Measurements from ENCODE around the gene KRTAP25-1.

The KRTAP25-1 gene

GRCh38 chr21:30289215-30289614 is at the start of gene KRTAP25-1:
KRTAP25-1 (minus strand) TSS chr21:30289514; CDS start chr21:30289490, 24 bp downstream.
- Mint-ChIP-seq H3K9me3 (no peaks in the 10 kb centered on the region), H3K27me3 (peaks cover 7% of the 10 kb centered on the region), H3K4me3 (no peak within 1 kb of the TSS), H3K4me1 (ENCODE audit: low read depth) (no peaks in the 10 kb centered on the region), H3K27ac (no peak within 1 kb of the TSS), H3K36me3 (ENCODE audit: low read depth) (no peaks in the 10 kb centered on the region)

GRCh38 chr21:30338717-30339116 is 49.4 kb upstream of the KRTAP25-1 start:
- Mint-ChIP-seq H3K27me3 (no peaks in the 10 kb centered on the region), H3K4me3 (no peak overlapping the region), H3K36me3 (ENCODE audit: low read depth) (no peaks in the 10 kb centered on the region), H3K4me1 (ENCODE audit: low read depth) (no peaks in the 10 kb centered on the region), H3K9me3 (no peaks in the 10 kb centered on the region), H3K27ac (no peak overlapping the region)

- no peaks in the 10 kb centered on the region for H3K27me3 Mint-ChIP-seq
- H3K4me3 Mint-ChIP-seq: no peak overlapping the region
- no peaks in the 10 kb centered on the region for H3K36me3 Mint-ChIP-seq (ENCODE audit: low read depth)
- no peak overlapping the region for H3K27ac Mint-ChIP-seq
- H3K4me1 Mint-ChIP-seq (ENCODE audit: low read depth): no peaks in the 10 kb centered on the region
- H3K9me3 Mint-ChIP-seq: no peaks in the 10 kb centered on the region
Observed at GRCh38 chr21:30337772-30338171, 48.5 kb upstream of the KRTAP25-1 start.

DNA sequence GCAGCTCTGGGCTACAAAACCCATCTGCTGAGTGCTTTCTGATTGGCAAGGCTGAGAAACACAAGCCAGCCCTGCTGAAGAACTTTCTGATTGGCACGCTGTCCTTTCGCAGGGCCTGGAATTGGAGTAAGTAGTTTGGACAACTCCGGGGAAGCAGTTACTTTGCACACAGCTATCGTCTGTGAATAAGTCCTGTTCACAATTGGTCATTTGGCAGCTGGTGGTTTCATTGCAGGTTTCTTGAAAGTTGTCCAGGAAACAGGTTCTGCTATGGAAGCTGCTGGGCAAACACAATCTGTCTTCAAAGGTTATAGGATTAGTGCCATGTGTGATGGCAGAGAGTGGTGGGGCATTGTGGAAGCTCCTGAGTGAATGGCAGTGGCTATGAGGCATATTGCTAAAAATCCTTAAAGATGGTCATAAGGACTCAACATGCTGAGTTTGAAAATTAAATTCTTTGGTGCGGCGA is 48.0 kb upstream of the KRTAP25-1 start, which contains the start of gene KRTAP27-1:
KRTAP27-1 (minus strand) TSS at position 419 of the 469 bp plus-strand sequence; CDS start at position 393, 26 bp downstream.
- no peaks in the 10 kb centered on the region for H3K4me1 Mint-ChIP-seq (ENCODE audit: low read depth)
- no peaks in the 10 kb centered on the region for H3K36me3 Mint-ChIP-seq (ENCODE audit: low read depth)
- H3K4me3 Mint-ChIP-seq: no peak within 1 kb of the TSS
- no peaks in the 10 kb centered on the region for H3K27me3 Mint-ChIP-seq
- no peaks in the 10 kb centered on the region for H3K9me3 Mint-ChIP-seq
- H3K27ac Mint-ChIP-seq: no peak within 1 kb of the TSS

GRCh38 chr21:30336596-30336995 is 47.3 kb upstream of the KRTAP25-1 start:
- H3K27me3 Mint-ChIP-seq: no peaks in the 10 kb centered on the region
- no peaks in the 10 kb centered on the region for H3K4me1 Mint-ChIP-seq (ENCODE audit: low read depth)
- H3K9me3 Mint-ChIP-seq: no peaks in the 10 kb centered on the region
- no peak overlapping the region for H3K27ac Mint-ChIP-seq
- H3K36me3 Mint-ChIP-seq (ENCODE audit: low read depth): no peaks in the 10 kb centered on the region
- no peak overlapping the region for H3K4me3 Mint-ChIP-seq

DNA sequence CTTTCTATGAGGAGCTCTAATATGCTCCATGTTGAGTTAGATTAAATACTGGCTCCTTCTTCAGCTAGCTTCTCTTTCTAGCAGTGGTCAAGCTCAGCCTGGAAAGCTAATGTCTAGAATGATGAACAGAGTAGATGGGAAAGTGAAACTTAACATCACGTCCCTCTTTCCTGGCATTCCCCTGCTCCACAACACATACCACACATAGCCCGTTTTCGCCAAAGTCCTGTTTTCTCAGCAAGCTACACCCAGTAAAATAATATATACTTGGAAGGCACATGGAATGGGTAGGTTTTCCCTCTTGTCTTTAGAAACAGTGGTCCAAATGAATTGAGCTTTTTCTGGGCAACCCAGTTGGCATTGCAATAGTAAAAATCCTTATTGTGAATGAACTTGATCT is 44.4 kb upstream of the KRTAP25-1 start:
- Mint-ChIP-seq H3K27ac (no peak overlapping the region), H3K36me3 (ENCODE audit: low read depth) (no peaks in the 10 kb centered on the region), H3K4me3 (no peak overlapping the region), H3K4me1 (ENCODE audit: low read depth) (no peaks in the 10 kb centered on the region), H3K27me3 (no peaks in the 10 kb centered on the region), H3K9me3 (no peaks in the 10 kb centered on the region)

DNA sequence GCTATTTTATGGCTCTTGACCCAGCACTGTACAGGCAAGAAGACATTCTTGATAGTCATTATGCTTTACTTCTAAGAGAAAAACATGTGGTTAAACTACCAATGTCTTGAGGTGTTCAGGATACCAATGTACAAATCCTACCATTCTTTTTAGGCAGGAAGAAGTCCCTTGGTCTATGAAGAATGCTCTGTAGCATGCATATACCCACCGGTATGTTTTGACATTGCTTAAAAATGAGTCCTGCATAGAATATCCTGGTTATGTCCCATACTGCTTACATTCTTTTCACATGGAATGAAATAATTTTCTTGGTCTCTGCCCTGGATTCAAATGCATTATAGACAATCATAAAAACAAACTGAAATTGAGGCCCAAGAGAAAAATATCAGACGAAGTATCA is 43.4 kb upstream of the KRTAP25-1 start:
- Mint-ChIP-seq H3K4me3 (no peak overlapping the region), H3K36me3 (ENCODE audit: low read depth) (no peaks in the 10 kb centered on the region), H3K4me1 (ENCODE audit: low read depth) (no peaks in the 10 kb centered on the region), H3K27me3 (no peaks in the 10 kb centered on the region), H3K9me3 (no peaks in the 10 kb centered on the region), H3K27ac (no peak overlapping the region)

DNA sequence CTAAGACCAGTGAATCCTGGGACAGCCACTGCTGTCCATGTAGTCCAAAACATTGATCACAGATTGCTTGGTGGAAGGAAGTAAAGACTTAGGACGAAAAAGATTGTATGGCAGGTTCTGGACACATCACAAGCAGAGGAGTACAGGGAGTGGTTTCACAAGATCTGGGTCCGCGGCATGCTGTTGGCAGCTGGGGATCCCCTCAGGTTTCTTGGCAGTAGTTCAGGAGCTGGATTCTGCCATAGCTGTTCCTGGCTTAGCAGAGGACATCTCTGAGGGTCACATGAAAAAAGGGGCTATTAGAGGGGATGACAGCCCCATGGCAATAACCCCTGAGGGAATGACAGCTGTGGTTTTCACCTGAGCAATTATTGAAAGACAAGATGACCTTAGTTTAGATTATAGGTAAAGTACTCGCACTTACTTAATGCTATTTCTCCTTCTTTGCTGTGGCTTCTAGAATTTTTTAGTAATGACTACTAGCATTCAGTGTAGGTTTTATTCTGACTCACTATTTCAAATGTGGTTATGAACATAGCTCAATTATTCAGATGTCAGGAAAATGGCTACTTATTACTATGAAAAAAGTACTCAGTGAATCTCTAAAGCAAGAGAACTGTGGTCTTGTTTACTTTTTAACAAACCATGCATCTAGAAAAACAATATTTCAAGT is 40.0 kb upstream of the KRTAP25-1 start:
- H3K4me1 Mint-ChIP-seq (ENCODE audit: low read depth): no peaks in the 10 kb centered on the region
- no peak overlapping the region for H3K27ac Mint-ChIP-seq
- H3K9me3 Mint-ChIP-seq: peaks cover 4% of the 10 kb centered on the region
- no peak overlapping the region for H3K4me3 Mint-ChIP-seq
- H3K27me3 Mint-ChIP-seq: peaks cover 8% of the 10 kb centered on the region
- H3K36me3 Mint-ChIP-seq (ENCODE audit: low read depth): no peaks in the 10 kb centered on the region

GRCh38 chr21:30326390-30326789 is 37.1 kb upstream of the KRTAP25-1 start:
- H3K4me1 Mint-ChIP-seq (ENCODE audit: low read depth): no peaks in the 10 kb centered on the region
- no peak overlapping the region for H3K27ac Mint-ChIP-seq
- peaks cover 9% of the 10 kb centered on the region for H3K27me3 Mint-ChIP-seq
- no peak overlapping the region for H3K4me3 Mint-ChIP-seq
- H3K9me3 Mint-ChIP-seq: peaks cover 8% of the 10 kb centered on the region
- H3K36me3 Mint-ChIP-seq (ENCODE audit: low read depth): no peaks in the 10 kb centered on the region

GRCh38 chr21:30320215-30320614 is 30.9 kb upstream of the KRTAP25-1 start, which contains the start of gene KRTAP26-1:
KRTAP26-1 (minus strand) TSS chr21:30320315; CDS start chr21:30320035, 280 bp downstream.
- Mint-ChIP-seq H3K36me3 (ENCODE audit: low read depth) (no peaks in the 10 kb centered on the region), H3K27ac (no peak within 1 kb of the TSS), H3K27me3 (peaks cover 5% of the 10 kb centered on the region), H3K4me1 (ENCODE audit: low read depth) (no peaks in the 10 kb centered on the region), H3K4me3 (no peak within 1 kb of the TSS), H3K9me3 (peaks cover 5% of the 10 kb centered on the region)

DNA sequence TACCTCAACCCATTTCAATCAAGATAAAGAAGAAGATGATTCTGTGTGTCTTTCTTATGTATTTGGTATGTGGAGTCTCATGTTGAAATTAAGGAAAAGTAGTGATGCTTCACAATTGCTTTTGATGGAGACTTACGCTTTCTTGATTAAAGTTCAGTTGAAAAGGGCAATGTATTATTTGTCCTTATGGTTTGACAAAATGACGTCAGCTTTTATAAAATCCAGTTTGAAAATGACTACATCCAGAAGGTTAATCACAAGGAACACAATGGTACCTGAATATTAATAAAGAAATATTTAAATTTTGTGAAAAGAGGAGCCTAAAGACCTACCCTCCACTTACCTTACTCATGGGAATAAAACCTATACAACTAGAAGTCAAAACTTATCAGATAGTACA is 26.4 kb upstream of the KRTAP25-1 start:
- H3K4me3 Mint-ChIP-seq: no peak overlapping the region
- peaks cover 2% of the 10 kb centered on the region for H3K27me3 Mint-ChIP-seq
- no peaks in the 10 kb centered on the region for H3K4me1 Mint-ChIP-seq (ENCODE audit: low read depth)
- H3K9me3 Mint-ChIP-seq: no peaks in the 10 kb centered on the region
- no peak overlapping the region for H3K27ac Mint-ChIP-seq
- H3K36me3 Mint-ChIP-seq (ENCODE audit: low read depth): no peaks in the 10 kb centered on the region

DNA sequence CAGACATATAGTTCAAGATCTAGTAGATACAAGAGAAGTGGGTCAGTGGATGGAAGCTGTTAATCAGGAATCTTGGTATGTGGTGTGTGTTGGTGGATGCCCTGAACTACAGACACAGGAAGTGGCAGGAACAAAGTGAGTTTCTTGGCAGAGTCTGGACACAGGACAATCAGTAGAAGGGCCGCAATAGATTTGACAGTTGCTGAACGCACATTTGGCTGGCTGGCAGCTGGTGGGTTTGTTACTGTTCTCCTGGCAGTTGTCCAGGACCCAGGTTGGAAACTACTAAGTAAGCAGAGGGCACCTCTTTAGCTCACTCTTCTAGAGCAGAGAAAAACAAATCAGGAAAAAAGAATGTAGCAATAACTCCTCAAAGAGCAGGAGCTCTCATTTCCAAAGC is 17.6 kb upstream of the KRTAP25-1 start:
- H3K36me3 Mint-ChIP-seq (ENCODE audit: low read depth): no peaks in the 10 kb centered on the region
- no peak overlapping the region for H3K4me3 Mint-ChIP-seq
- no peak overlapping the region for H3K27ac Mint-ChIP-seq
- no peaks in the 10 kb centered on the region for H3K4me1 Mint-ChIP-seq (ENCODE audit: low read depth)
- no peaks in the 10 kb centered on the region for H3K9me3 Mint-ChIP-seq
- no peaks in the 10 kb centered on the region for H3K27me3 Mint-ChIP-seq

DNA sequence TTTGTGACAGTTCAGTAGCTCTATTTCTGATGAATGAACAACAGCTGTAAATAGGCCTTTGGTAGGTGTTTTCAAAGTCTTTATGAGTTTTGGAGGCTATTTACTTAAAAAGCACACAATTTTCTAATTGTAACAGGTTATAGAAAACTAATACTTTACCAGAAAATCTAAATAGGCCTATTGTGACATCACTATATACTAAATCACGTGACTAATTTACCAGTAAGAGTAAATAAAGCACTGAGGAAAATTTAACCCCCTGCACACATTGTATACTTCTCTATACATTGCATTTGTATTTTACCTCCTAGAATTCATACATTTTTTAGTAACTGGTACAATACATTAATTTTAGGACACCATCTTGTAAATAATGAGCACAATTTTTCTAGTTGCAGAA is 15.8 kb upstream of the KRTAP25-1 start:
- H3K9me3 Mint-ChIP-seq: no peaks in the 10 kb centered on the region
- no peaks in the 10 kb centered on the region for H3K36me3 Mint-ChIP-seq (ENCODE audit: low read depth)
- H3K4me3 Mint-ChIP-seq: no peak overlapping the region
- no peak overlapping the region for H3K27ac Mint-ChIP-seq
- no peaks in the 10 kb centered on the region for H3K4me1 Mint-ChIP-seq (ENCODE audit: low read depth)
- H3K27me3 Mint-ChIP-seq: no peaks in the 10 kb centered on the region

- no peaks in the 10 kb centered on the region for H3K9me3 Mint-ChIP-seq
- peaks cover 7% of the 10 kb centered on the region for H3K27me3 Mint-ChIP-seq
- H3K27ac Mint-ChIP-seq: no peak within 1 kb of the TSS
- no peaks in the 10 kb centered on the region for H3K4me1 Mint-ChIP-seq (ENCODE audit: low read depth)
- H3K36me3 Mint-ChIP-seq (ENCODE audit: low read depth): no peaks in the 10 kb centered on the region
- no peak within 1 kb of the TSS for H3K4me3 Mint-ChIP-seq
Observed at GRCh38 chr21:30282850-30283249, 6.5 kb downstream of the KRTAP25-1 start, which contains the start of gene KRTAP24-1. KRTAP24-1 (minus strand) TSS chr21:30282950; CDS start chr21:30282932, 18 bp downstream.

- Mint-ChIP-seq H3K9me3 (no peaks in the 10 kb centered on the region), H3K36me3 (ENCODE audit: low read depth) (no peaks in the 10 kb centered on the region), H3K27me3 (peaks cover 7% of the 10 kb centered on the region), H3K27ac (no peak overlapping the region), H3K4me3 (no peak overlapping the region), H3K4me1 (ENCODE audit: low read depth) (no peaks in the 10 kb centered on the region)
Observed at GRCh38 chr21:30271611-30272010, 17.7 kb downstream of the KRTAP25-1 start.

DNA sequence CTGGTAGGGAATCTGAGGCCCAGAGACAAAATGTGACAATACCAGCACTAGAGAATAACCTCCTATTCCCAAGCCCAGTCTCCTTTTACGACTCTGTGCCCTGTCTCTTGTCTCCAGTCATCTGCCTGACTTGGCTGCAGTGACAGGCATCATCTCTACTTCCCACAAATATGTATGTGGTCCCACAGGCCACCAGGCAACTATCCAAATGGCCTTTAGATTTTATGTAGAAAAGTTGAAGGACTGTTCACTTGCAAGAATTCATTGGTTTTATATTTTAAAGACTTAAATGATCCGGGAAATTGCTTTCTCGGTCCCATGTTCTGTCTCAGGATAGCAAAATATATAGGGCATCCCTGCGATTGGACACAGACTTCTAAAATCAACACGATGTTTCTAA is 18.2 kb downstream of the KRTAP25-1 start:
- Mint-ChIP-seq H3K27me3 (peaks cover 7% of the 10 kb centered on the region), H3K4me1 (ENCODE audit: low read depth) (no peaks in the 10 kb centered on the region), H3K36me3 (ENCODE audit: low read depth) (no peaks in the 10 kb centered on the region), H3K4me3 (no peak overlapping the region), H3K9me3 (no peaks in the 10 kb centered on the region), H3K27ac (no peak overlapping the region)
